Measurements from ENCODE around the gene DBH. TPM values are rescaled to one million over a fixed set of nuclear protein-coding genes. Genes with fewer than 3 reads are reported as not detected.

Gene DBH
- not detected for total RNA-seq

DNA sequence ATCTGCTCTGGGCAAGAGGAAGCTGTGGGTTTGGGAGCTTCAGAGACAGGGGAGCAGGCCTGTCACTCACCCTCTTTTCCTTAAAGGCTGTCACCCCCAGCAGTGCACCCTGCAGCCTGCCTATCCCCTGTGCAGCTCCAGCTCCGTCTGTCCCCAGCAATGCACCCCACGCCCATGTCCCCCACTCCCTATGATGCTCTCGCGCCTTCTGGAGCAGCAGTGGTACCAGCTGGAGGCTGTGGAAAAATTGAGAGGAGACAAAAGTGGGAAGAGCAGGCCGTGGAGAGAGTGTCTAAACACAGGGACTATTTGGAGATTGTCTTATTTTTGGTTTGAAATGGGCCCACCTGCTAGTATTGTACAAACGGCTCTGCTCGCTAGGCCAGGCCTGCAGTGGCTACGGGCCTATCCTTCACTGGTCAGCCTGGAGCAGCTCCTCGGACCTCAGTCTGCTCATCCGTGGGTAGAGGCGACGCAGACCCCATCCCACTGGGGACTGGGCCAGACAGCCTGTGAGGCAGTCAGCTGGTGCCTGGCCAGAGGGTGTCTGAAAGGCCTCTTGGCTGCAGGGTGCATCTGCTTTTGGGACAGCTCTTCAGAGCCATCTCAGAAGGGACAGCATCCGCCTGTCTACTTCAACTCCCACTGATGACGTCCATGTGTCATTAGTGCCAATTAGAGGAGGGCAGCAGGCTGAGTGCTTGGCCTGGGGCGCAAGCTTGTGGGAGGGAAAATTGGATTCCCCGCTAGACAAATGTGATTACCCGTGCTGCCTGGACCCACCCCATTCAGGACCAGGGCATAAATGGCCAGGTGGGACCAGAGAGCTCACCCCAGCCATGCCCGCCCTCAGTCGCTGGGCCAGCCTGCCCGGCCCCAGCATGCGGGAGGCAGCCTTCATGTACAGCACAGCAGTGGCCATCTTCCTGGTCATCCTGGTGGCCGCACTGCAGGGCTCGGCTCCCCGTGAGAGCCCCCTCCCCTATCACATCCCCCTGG is at the start of gene DBH:
DBH (plus strand) TSS at position 831 of the 999 bp plus-strand sequence; CDS start at position 840, 9 bp downstream.
- no peak for TF ChIP-seq POLR2A (IDR thresholded peaks at IDR 0.05)
- TF ChIP-seq, protein P1, sequence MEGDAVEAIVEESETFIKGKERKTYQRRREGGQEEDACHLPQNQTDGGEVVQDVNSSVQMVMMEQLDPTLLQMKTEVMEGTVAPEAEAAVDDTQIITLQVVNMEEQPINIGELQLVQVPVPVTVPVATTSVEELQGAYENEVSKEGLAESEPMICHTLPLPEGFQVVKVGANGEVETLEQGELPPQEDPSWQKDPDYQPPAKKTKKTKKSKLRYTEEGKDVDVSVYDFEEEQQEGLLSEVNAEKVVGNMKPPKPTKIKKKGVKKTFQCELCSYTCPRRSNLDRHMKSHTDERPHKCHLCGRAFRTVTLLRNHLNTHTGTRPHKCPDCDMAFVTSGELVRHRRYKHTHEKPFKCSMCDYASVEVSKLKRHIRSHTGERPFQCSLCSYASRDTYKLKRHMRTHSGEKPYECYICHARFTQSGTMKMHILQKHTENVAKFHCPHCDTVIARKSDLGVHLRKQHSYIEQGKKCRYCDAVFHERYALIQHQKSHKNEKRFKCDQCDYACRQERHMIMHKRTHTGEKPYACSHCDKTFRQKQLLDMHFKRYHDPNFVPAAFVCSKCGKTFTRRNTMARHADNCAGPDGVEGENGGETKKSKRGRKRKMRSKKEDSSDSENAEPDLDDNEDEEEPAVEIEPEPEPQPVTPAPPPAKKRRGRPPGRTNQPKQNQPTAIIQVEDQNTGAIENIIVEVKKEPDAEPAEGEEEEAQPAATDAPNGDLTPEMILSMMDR (IDR thresholded peaks at IDR 0.05), result no peak
- DNase-seq, result no peak
- Histone ChIP-seq H3K4me1 (no peaks in the 10 kb centered on the region), H3K9me3 (no peaks in the 10 kb centered on the region), H3K27me3 (no peaks in the 10 kb centered on the region), H3K4me3 (no peak within 1 kb of the TSS), H3K36me3 (no peaks in the 10 kb centered on the region), H3K27ac (no peak within 1 kb of the TSS)

DNA sequence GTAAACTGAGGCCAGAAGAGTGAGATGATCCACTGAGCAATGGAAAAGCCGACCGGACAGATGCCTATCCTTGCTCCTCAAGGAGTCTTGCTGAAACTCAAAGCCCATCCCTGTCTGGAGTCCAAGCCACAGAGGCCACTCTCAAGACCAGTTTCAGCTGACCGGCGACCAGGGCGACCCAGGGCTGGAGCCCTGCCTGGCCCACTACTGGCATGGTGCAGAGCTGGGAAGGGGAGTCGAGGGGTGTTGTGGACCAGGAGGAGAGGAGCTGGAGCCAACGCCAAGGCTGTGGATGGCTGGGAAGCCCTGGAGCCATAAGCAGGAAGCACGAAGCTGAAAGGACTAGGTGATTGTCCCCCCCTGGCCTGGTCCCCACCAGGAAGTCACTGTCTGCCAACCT is 49.1 kb upstream of the DBH start:
- Histone ChIP-seq H3K4me3 (no peak overlapping the region), H3K27ac (no peak overlapping the region), H3K9me3 (no peaks in the 10 kb centered on the region), H3K27me3 (no peaks in the 10 kb centered on the region), H3K36me3 (no peaks in the 10 kb centered on the region), H3K4me1 (peaks cover 0 to 21% (median 4%) of the 10 kb centered on the region in 4 donors)
- DNase-seq, result no peak
- TF ChIP-seq, protein P1 (IDR thresholded peaks at IDR 0.05), result no peak
- TF ChIP-seq POLR2A (IDR thresholded peaks at IDR 0.05), result no peak

DNA sequence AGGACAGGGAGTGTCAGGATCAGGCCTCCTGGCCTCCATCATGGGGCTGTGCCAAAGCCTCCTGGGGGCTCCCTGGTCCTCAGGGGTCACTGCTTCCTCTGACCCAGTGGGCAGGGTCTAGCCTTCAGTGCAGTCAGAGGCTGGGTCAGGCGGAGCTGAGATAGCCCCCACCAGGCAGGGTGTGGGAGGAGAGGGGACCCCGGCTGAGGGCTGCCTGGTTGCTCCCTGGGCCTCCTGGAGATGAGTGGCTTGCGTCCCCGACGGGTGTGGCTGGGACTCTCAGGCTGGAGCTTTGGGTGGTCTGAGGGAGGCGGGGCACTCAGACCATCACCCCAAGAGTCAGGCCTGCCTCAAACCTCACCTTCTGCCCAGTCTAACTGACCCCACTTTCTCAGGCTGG is 48.7 kb upstream of the DBH start:
- no peaks in the 10 kb centered on the region for H3K27me3 ChIP-seq
- peaks cover 0 to 21% (median 4%) of the 10 kb centered on the region in 4 donors for H3K4me1 ChIP-seq
- no peak overlapping the region for H3K4me3 ChIP-seq
- H3K36me3 ChIP-seq, result no peaks in the 10 kb centered on the region
- no peak for DNase-seq
- H3K9me3 ChIP-seq, result no peaks in the 10 kb centered on the region
- no peak overlapping the region for H3K27ac ChIP-seq
- no peak for TF ChIP-seq POLR2A (IDR thresholded peaks at IDR 0.05)

DNA sequence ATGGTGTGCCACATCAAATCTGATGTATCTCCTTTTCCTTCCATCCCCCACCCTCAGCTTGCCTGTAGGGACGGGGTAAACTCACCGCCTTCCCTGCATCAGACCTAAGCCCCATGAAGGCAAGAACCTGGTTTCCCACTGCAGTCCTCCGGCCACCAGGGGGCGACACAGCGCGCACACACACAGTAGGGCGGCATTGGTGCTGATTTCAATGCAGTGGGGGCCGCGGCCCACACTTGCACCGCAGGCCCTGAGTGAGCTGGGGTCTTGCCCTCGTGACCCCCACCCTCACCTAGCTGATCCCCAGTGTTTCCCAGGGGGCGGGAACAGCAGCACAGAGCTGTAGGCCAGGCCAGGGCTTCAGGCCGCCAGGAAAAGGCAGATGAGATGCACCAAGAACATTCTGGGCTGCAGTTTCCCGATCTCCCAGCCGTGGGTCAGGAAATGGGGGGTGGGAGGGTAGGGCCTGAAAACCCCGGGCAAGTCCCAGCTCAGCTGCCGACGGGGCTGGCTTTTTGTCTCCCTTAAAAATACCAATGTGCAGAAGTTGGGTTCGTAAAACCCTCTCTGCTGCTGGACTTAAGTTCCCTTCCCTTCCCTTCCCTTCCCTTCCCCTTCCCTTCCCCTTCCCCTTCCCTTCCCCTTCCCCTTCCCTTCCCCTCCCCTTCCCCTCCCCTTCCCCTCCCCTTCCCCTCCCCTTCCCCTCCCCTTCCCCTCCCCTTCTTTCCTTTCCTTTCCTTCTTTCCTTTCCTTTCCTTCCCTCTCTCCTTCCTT is 46.5 kb upstream of the DBH start:
- H3K27me3 ChIP-seq, result no peaks in the 10 kb centered on the region
- no peak for DNase-seq

DNA sequence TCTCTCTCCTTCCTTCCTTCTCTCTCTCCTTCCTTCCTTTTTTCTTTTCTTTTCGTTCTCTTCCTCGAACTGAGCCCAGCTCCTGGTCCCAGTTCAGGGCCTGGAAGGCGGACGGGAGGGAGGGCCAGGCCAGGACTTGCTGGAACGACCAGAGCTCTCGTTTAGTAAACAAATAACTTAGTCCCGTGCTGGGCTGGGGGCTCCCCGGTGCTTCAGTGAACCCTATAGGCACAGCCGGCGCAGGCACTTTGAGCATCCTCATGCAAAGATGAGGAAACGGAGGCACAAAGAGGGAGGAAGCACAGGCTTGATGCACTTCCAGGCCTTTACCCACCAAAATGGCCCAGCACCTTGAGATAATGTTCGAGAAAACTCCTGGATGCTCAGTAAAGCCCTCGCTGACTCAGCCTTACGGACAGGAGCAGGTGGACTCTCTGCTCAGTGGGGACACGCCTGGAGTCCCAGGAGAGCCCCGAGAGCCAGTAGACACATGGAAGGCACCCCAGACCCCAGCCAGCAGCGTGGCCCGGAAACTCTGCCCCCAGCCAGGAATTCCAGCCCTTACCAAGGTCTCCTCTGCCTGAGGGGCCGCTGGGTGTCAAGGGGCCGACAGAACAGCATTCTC is 45.8 kb upstream of the DBH start:
- Histone ChIP-seq H3K4me1 (peaks cover 0 to 8% (median under 1%) of the 10 kb centered on the region in 4 donors), H3K9me3 (no peaks in the 10 kb centered on the region), H3K27ac (no peak overlapping the region), H3K27me3 (no peaks in the 10 kb centered on the region), H3K4me3 (no peak overlapping the region), H3K36me3 (no peaks in the 10 kb centered on the region)
- no peak for DNase-seq
- TF ChIP-seq POLR2A (IDR thresholded peaks at IDR 0.05), result no peak
- TF ChIP-seq, protein P1 (IDR thresholded peaks at IDR 0.05), result no peak

More for the DNA sequence above, 46.5 kb upstream of the DBH start:
- no peaks in the 10 kb centered on the region for H3K36me3 ChIP-seq
- no peak overlapping the region for H3K4me3 ChIP-seq
- no peak for TF ChIP-seq POLR2A (IDR thresholded peaks at IDR 0.05)
- TF ChIP-seq, protein P1 (IDR thresholded peaks at IDR 0.05), result peak in 3 of 6 experiments; percentile 19 to 47 (median 33)
- no peak overlapping the region for H3K27ac ChIP-seq
- H3K9me3 ChIP-seq, result no peaks in the 10 kb centered on the region
- peaks cover 0 to 15% (median 4%) of the 10 kb centered on the region in 4 donors for H3K4me1 ChIP-seq
